CD4-positive, alpha-beta T cell treated with Interleukin-2 at 100 ng/mL for 4 hours (primary cell): ENCODE measurements around the gene SRRM4.

ENCODE experiments used
- DNase-seq: peaks from one replicate; pipeline ENCODE4 v3.0.0-alpha.2; 2020; ENCODE audit warnings: low spot score

The SRRM4 gene

GRCh38 chr12:119167902-119168301 is 186.6 kb downstream of the SRRM4 start:
- DNase-seq = no peak

GRCh38 chr12:119168721-119169120 is 187.4 kb downstream of the SRRM4 start:
- DNase-seq = no peak

- no peak for DNase-seq
Measured at GRCh38 chr12:119169150-119169549, 187.8 kb downstream of the SRRM4 start.

GRCh38 chr12:119171291-119171690 is 189.9 kb downstream of the SRRM4 start:
- no peak for DNase-seq

- no peak for DNase-seq
Measured at GRCh38 chr12:119171691-119172425, 190.5 kb downstream of the SRRM4 start.

- no peak for DNase-seq
Measured at GRCh38 chr12:119175081-119175480, 193.7 kb downstream of the SRRM4 start.

- no peak for DNase-seq
Measured at GRCh38 chr12:119176267-119177055, 195.1 kb downstream of the SRRM4 start.

- no peak for DNase-seq
Measured at GRCh38 chr12:119177056-119177325, 195.7 kb downstream of the SRRM4 start.

- no peak for DNase-seq
Measured at GRCh38 chr12:119177724-119178380, 196.5 kb downstream of the SRRM4 start.

- no peak for DNase-seq
Measured at GRCh38 chr12:119178544-119179334, 197.4 kb downstream of the SRRM4 start, which contains the start of gene HSPB8. TSS of gene HSPB8 (plus strand) at chr12:119178931. CDS start at chr12:119179313, 382 bp downstream.

- no peak for DNase-seq
Measured at GRCh38 chr12:119179335-119180021, 198.1 kb downstream of the SRRM4 start.

GRCh38 chr12:119180380-119181040 is 199.2 kb downstream of the SRRM4 start:
- DNase-seq = no peak

- no peak for DNase-seq
Measured at GRCh38 chr12:119181202-119181601, 199.9 kb downstream of the SRRM4 start.

- DNase-seq = no peak
Measured at GRCh38 chr12:119181944-119182343, 200.6 kb downstream of the SRRM4 start.

GRCh38 chr12:119182701-119183493 is 201.6 kb downstream of the SRRM4 start:
- no peak for DNase-seq

- DNase-seq = no peak
Measured at GRCh38 chr12:119183942-119184695, 202.8 kb downstream of the SRRM4 start.

GRCh38 chr12:119195256-119195655 is 213.9 kb downstream of the SRRM4 start:
- DNase-seq = no peak

GRCh38 chr12:119198440-119198839 is 217.1 kb downstream of the SRRM4 start:
- no peak for DNase-seq

GRCh38 chr12:119200601-119201000 is 219.3 kb downstream of the SRRM4 start:
- no peak for DNase-seq
